B cell (primary cell): ENCODE data around the gene ADCK2.

ENCODE experiments used
- EZH2 ChIP-seq: IDR thresholded peaks from 2 replicates; pipeline ENCODE4 v1.6.1; 2012; ENCODE audit warnings: borderline replicate concordance, low read depth, mild to moderate bottlenecking, moderate library complexity, low read length; ENCODE audit not compliant: insufficient read depth, poor library complexity, severe bottlenecking
- TF ChIP-seq, protein P1 (sequence below): fragments of 200-600 bp; IDR thresholded peaks from one replicate; pipeline ENCODE4 v1.8.0; 2022; ENCODE audit warnings: antibody characterized with exemption, mild to moderate bottlenecking

DNA sequence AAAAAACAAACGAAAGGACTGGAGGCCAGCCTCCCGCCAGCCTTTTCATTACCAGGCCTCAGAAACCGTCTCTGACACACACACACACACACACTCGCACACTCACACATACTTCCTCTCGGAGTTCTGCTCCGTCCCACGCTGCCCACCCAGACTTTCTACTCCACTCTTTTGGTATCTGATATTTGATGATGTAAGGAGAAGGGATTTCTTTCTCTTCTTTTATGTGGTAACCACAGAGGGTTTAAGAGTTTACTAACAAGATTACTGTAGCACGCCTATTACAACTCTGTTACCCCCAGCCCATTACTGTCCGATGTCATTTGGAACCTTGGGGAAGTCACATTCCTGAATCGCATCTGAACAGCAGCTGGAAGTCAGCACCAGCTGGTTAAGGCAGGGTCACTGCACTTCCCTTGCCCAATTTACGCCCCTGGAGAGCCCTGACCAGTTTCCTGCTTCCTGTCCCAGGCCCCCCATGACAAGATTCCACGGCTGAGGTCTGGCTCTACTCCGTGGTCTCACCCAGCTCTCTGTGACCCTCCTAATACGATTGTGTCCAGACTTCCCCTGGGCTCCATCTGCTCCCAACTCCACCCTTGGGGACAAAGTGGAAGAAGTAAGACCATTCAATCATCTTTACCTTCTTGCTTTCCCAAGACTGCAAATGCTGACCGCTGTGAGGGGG, 33.2 kb upstream of the ADCK2 start:
- TF ChIP-seq, protein P1, sequence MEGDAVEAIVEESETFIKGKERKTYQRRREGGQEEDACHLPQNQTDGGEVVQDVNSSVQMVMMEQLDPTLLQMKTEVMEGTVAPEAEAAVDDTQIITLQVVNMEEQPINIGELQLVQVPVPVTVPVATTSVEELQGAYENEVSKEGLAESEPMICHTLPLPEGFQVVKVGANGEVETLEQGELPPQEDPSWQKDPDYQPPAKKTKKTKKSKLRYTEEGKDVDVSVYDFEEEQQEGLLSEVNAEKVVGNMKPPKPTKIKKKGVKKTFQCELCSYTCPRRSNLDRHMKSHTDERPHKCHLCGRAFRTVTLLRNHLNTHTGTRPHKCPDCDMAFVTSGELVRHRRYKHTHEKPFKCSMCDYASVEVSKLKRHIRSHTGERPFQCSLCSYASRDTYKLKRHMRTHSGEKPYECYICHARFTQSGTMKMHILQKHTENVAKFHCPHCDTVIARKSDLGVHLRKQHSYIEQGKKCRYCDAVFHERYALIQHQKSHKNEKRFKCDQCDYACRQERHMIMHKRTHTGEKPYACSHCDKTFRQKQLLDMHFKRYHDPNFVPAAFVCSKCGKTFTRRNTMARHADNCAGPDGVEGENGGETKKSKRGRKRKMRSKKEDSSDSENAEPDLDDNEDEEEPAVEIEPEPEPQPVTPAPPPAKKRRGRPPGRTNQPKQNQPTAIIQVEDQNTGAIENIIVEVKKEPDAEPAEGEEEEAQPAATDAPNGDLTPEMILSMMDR = no peak
- no peak for TF ChIP-seq EZH2
